ENCODE measurements around the gene ELAVL3. TPM values are rescaled to one million over a fixed set of nuclear protein-coding genes. Genes with fewer than 3 reads are reported as not detected.

The ELAVL3 gene
- total RNA-seq, 3 donors from 2014 or later = 0.19 TPM; not detected in 2

DNA sequence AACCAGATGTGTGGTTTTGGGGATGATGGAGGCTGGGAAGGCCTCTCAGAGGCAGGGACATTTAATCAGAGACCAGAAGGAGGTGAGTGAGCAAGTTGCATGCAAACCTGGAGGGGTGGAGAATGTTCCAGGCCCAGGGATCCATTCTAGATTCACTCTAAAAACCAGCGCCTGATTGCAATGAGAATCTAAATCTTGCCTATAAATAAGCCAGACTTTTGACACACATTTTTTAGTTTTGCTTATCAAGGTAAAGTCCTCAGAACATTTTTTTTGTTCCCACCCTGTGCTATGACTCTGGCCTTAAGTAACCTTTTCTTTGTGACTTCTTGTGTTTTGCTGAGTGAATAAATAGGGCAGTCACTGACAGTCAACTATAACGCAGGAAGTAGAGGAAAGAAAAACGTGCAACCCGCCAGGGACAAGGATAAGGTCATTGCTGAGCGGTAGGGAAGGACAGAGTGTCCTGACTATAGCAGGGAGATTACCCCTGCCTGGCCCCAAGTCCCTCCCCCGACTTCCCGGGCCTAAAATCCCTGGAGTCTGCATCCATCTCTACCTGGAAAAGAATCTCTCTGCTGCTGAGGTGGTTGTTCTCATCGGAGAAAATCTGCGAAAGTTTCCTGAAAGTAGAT lies 76.1 kb downstream of the ELAVL3 start:
- Mint-ChIP-seq H3K36me3 (ENCODE audit: insufficient read depth) (no peaks in the 10 kb centered on the region), H3K27me3 (ENCODE audit: low read depth) (peaks cover 25% of the 10 kb centered on the region), H3K4me3 (no peak overlapping the region), H3K9me3 (no peaks in the 10 kb centered on the region), H3K4me1 (ENCODE audit: low read depth) (no peaks in the 10 kb centered on the region)
- DNase-seq (no peak), ATAC-seq (no peak)

DNA sequence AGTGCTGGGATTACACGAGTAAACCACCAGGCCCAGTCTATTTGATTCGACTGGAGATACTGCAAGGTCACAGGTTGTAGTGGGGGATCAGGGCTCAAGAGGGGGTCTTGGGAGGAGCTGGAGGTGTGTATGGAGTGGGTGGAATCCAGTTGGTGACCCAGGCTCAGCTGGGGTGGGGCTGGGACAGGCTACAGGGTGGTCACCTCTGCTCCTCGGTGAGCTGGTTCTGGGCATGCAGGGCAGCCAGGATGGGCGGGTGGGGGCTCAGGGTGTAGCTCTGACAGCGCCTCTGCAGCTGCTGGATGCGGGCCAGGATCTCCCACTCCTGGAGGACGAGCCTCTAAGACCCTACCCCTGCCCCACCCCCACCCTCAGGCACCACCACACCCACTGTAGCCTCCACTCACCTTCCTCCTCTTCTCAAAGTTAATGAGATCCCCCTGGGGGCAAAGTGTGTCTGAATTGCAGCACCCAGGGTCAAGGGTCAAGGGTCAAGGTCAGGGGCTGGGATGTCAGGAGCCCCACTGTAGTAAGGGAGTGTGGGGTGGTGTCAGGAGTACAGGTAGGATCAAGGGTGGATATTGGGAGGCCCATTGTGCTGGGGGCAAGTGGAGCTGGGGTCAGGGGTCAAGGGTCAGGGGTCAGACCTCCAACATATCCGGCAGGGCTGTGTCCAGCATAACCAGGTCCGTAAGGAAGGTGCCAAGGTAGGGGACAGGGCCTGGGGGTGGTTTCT lies 78.9 kb downstream of the ELAVL3 start:
- no peaks in the 10 kb centered on the region for H3K36me3 Mint-ChIP-seq (ENCODE audit: insufficient read depth)
- ATAC-seq (no peak), DNase-seq (no peak)
- peaks cover 11% of the 10 kb centered on the region for H3K27me3 Mint-ChIP-seq (ENCODE audit: low read depth)
- no peaks in the 10 kb centered on the region for H3K9me3 Mint-ChIP-seq
- H3K4me3 Mint-ChIP-seq = no peak overlapping the region
- no peaks in the 10 kb centered on the region for H3K4me1 Mint-ChIP-seq (ENCODE audit: low read depth)

Other genes with a start within 250 kb of the ELAVL3 start
- gene ANGPTL8, start 241.4 kb downstream of the ELAVL3 start, total RNA-seq = not detected
- gene DOCK6, start 218.5 kb downstream of the ELAVL3 start, total RNA-seq = 1 to 10 TPM; 1.7 to 2.9 (median 2.1) TPM
- not detected for gene TSPAN16, start 184.9 kb downstream of the ELAVL3 start, total RNA-seq
- gene RAB3D, start 141.4 kb downstream of the ELAVL3 start, total RNA-seq = 1 to 10 TPM; 4.0 to 4.5 (median 4.3) TPM
- 10 to 100 TPM; 33.5 to 38.9 (median 33.7) TPM for gene TMEM205, start 134.8 kb downstream of the ELAVL3 start, total RNA-seq
- 10 to 100 TPM; 10.7 to 14.6 (median 11.0) TPM for gene CCDC159, start 134.5 kb downstream of the ELAVL3 start, total RNA-seq
- gene PLPPR2, start 125.6 kb downstream of the ELAVL3 start, total RNA-seq = 1 to 10 TPM; 2.4 to 4.1 (median 3.8) TPM
- gene SWSAP1, start 106.4 kb downstream of the ELAVL3 start, total RNA-seq = 1 to 10 TPM; 2.0 to 3.1 (median 2.1) TPM
- gene EPOR, start 96.7 kb downstream of the ELAVL3 start, total RNA-seq = 1 to 10 TPM; 1.8 to 2.0 (median 1.8) TPM
- under 1 TPM in 2 of 3 donors, not detected in 1; 0.29 to 0.51 TPM for gene RGL3, start 61.7 kb downstream of the ELAVL3 start, total RNA-seq
- under 1 TPM in 1 of 3 donors, not detected in 2; 0.11 TPM for gene ODAD3, start 45.9 kb downstream of the ELAVL3 start, total RNA-seq
- gene PRKCSH, start 45.4 kb downstream of the ELAVL3 start, total RNA-seq = 100 to 1,000 TPM; 273 to 327 (median 319) TPM
- gene ZNF653, start 24.8 kb upstream of the ELAVL3 start, total RNA-seq = 10 to 100 TPM; 12.3 to 16.9 (median 13.9) TPM
- 10 to 100 TPM; 72.3 to 88.1 (median 81.9) TPM for gene ECSIT, start 48.1 kb upstream of the ELAVL3 start, total RNA-seq
- under 1 TPM in 1 of 3 donors, not detected in 2; 0.25 TPM for gene CNN1, start 57.8 kb upstream of the ELAVL3 start, total RNA-seq
- gene ELOF1, start 78.2 kb upstream of the ELAVL3 start, total RNA-seq = 10 to 100 TPM; 82.5 to 91.6 (median 86.4) TPM
- 1 to 10 TPM; 2.4 to 2.9 (median 2.8) TPM for gene ACP5, start 96.6 kb upstream of the ELAVL3 start, total RNA-seq
- 1 to 10 TPM; 2.6 to 3.5 (median 3.4) TPM for gene ZNF627, start 116.4 kb upstream of the ELAVL3 start, total RNA-seq

Measured in activated T-cell treated with anti-CD3 and anti-CD28 coated beads, Interleukin-2, amount 50 U/mL, for 4 hours (primary cell).